PFSK-1 (cell line): ENCODE results near the gene IL17RD.

ENCODE experiments used
- FOXP2 ChIP-seq: optimal IDR thresholded peaks from 2 replicates; pipeline ENCODE3; 2011; ENCODE audit warnings: borderline replicate concordance, control low read depth, inconsistent platforms; ENCODE audit not compliant: insufficient read depth; ENCODE audit errors: extremely low read length, extremely low read depth
- POLR2AphosphoS5 ChIP-seq: IDR thresholded peaks from 2 replicates; pipeline ENCODE4 v1.6.1; 2012; ENCODE audit warnings: low read depth, mild to moderate bottlenecking, control low read depth, low read length, moderate library complexity
- SIN3A ChIP-seq: IDR thresholded peaks from 2 replicates; pipeline ENCODE4 v1.6.1; 2012; ENCODE audit warnings: mild to moderate bottlenecking, low read length, moderate library complexity, borderline replicate concordance; ENCODE audit not compliant: insufficient read depth
- TAF1 ChIP-seq: IDR thresholded peaks from 2 replicates; pipeline ENCODE4 v1.6.1; 2012; ENCODE audit warnings: low read length, control low read depth, borderline replicate concordance; ENCODE audit not compliant: insufficient read depth
- TF ChIP-seq, protein P1 (sequence below), 2 experiments: IDR thresholded peaks; 2 replicates each; pipeline versions ENCODE4 v1.6.1 to v1.8.0; 2011 to 2012; ENCODE audit warnings: low read depth in 2 of 2, low read length in 2 of 2, control low read depth in 1 of 2, inconsistent platforms in 1 of 2, mild to moderate bottlenecking in 1 of 2, moderate library complexity in 1 of 2; ENCODE audit not compliant: insufficient read depth in 1 of 2

The IL17RD gene

DNA sequence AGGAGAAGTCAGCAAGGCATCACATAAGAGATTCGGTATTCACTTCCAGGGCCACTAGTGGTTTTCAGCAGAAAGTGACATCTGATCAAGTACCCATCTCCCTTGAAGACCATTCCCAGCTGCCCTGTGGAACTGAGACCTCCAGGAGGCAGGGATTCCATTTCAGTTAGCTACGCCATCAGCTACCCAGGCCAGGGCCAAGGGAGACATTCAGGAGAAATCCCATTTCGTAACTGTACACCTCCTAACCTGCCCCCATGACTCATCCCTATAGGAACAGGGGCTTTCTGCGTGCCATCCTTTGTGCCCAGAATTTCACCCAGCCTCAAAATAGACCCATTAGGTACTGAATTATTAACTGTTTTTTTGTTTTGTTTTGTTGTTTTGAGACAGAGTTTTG, 79.9 kb downstream of the IL17RD start:
- TF ChIP-seq SIN3A: no peak
- TF ChIP-seq TAF1: no peak
- TF ChIP-seq, protein P1, sequence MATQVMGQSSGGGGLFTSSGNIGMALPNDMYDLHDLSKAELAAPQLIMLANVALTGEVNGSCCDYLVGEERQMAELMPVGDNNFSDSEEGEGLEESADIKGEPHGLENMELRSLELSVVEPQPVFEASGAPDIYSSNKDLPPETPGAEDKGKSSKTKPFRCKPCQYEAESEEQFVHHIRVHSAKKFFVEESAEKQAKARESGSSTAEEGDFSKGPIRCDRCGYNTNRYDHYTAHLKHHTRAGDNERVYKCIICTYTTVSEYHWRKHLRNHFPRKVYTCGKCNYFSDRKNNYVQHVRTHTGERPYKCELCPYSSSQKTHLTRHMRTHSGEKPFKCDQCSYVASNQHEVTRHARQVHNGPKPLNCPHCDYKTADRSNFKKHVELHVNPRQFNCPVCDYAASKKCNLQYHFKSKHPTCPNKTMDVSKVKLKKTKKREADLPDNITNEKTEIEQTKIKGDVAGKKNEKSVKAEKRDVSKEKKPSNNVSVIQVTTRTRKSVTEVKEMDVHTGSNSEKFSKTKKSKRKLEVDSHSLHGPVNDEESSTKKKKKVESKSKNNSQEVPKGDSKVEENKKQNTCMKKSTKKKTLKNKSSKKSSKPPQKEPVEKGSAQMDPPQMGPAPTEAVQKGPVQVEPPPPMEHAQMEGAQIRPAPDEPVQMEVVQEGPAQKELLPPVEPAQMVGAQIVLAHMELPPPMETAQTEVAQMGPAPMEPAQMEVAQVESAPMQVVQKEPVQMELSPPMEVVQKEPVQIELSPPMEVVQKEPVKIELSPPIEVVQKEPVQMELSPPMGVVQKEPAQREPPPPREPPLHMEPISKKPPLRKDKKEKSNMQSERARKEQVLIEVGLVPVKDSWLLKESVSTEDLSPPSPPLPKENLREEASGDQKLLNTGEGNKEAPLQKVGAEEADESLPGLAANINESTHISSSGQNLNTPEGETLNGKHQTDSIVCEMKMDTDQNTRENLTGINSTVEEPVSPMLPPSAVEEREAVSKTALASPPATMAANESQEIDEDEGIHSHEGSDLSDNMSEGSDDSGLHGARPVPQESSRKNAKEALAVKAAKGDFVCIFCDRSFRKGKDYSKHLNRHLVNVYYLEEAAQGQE (IDR thresholded peaks at IDR 0.05; ENCODE audit: insufficient read depth in 1 of 2, low read depth in 2 of 2, low read length in 2 of 2): no peak
- TF ChIP-seq POLR2AphosphoS5: no peak
- TF ChIP-seq FOXP2: no peak

DNA sequence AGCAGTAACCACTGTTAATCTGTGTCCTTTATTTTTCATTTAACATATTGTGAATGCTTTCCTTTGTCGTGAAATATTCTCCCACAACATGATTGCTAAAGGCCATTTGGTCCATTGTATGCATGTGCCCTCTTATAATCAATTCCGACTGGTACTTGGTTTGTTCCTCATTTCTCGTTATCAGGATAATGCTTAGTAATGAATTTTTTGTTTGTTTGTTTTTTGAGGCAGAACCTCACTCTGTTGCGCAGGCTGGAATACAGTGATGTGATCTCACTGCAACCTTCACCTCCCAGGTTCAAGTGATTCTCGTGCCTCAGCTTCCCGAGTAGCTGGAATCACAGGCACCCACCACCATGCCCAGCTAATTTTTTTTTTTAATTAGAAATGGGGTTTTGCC, 82.7 kb downstream of the IL17RD start:
- TF ChIP-seq FOXP2 (no peak), SIN3A (no peak), TAF1 (no peak)
- TF ChIP-seq, protein P1 (IDR thresholded peaks at IDR 0.05; ENCODE audit: insufficient read depth in 1 of 2, low read depth in 2 of 2, low read length in 2 of 2): no peak

DNA sequence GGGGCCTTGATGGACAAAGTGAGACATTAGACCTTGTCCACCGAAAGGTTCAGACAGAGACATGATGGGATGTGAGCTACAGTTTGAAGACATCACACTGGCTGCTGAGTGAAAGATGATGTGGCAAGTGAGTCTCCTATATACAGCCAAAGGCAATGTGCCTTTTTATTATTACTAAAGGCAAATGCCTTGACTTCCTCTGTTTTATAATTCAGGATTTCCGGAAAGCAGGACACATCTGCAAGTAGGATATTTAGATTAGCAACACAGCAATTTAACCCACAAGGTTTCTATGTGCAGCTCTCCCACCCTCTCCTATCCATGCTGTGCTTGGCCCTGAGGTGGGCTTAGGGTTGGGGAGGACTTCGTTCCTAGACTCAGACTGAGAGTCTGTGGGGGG, 84.0 kb downstream of the IL17RD start:
- TF ChIP-seq FOXP2 (no peak), SIN3A (no peak)

DNA sequence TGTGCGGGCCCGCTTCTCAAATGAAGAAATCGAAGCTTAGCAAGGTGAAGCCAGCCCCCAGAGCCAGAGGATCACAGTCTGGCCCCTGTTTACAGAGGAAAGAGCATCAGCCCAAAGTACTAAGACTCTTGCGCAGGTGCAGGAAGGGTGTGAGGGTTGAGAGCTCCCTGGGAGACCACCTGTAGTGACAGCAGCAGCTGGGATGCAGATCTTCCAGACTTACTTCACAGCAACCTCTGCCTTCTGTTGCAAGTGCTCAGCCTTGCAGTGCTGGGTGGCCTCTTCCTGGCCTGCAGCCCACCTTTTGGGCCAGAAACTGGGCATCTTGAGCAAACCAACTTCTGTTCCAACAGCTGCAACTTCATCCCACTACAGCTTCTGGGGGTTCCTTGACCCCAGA, 85.0 kb downstream of the IL17RD start:
- TF ChIP-seq, protein P1 (IDR thresholded peaks at IDR 0.05; ENCODE audit: insufficient read depth in 1 of 2, low read depth in 2 of 2, low read length in 2 of 2): no peak
- no peak for TF ChIP-seq FOXP2
- TF ChIP-seq SIN3A: no peak
- no peak for TF ChIP-seq TAF1
- TF ChIP-seq POLR2AphosphoS5: no peak

DNA sequence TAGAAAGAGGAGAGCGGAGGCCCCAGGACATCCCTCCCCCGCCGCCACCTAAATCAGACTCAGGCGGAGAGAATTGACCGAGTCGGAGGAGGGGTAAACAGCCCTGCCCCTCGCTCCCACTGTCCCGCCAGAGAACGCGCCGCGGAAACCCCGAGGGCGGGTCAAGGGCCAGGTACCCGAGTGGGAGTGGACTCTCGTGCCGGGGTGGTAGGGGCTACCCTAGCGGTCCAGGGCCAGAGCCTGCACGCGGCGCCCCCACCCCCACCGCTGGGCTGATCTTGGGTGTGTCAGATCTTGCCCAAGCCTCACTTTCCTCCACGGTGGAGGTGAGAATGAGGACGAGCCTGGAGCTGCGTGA, 85.7 kb downstream of the IL17RD start:
- no peak for TF ChIP-seq TAF1
- no peak for TF ChIP-seq POLR2AphosphoS5
- TF ChIP-seq, protein P1 (IDR thresholded peaks at IDR 0.05; ENCODE audit: insufficient read depth in 1 of 2, low read depth in 2 of 2, low read length in 2 of 2): no peak
- TF ChIP-seq FOXP2: no peak
- TF ChIP-seq SIN3A: no peak
